ENCODE data around the gene ATP13A2.

DNA sequence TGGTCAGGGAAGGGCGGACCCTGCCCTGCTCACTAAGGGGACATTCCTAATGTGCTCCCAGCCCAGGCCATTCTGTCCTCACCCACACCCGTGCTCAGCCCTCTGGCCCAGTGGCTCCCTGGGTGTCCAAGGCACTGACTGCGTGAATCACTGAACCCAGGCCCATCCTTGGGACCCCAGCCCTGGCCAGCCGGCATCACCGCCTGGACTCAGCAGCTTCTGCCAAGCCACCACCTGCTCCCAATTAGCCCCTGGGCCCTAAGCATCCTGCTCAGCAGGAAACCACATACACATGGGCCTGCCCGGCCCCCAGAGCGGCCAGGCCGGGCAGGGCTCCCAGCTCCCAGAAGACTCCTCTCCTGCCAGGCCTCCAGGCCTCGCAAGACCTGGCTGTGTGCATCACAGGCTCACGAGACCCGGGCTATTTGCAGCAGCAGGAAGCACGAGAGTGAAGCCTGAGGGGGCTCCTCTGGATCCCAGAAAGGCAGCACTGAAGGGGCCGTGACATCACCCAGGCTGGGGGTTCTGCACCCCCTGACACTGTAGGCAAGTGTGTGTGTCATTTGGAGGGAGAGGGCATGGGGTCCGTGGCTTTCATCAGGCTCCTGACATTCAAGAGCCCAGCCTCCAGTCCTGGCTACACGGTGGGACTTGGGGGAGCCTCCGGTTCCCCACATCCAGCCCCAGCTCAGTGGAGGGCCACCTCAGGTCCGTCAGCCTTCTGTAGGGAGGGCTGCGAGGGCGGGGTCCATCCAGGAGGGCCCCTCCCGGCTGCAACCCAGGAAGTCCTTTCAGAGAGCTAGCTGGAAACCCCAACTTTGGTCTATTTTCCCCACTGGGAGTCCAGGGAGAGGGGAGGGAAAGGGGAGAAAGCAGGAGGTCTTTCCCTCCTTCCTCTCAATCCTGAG is 32.9 kb downstream of the ATP13A2 start:
- TF ChIP-seq, protein P1, sequence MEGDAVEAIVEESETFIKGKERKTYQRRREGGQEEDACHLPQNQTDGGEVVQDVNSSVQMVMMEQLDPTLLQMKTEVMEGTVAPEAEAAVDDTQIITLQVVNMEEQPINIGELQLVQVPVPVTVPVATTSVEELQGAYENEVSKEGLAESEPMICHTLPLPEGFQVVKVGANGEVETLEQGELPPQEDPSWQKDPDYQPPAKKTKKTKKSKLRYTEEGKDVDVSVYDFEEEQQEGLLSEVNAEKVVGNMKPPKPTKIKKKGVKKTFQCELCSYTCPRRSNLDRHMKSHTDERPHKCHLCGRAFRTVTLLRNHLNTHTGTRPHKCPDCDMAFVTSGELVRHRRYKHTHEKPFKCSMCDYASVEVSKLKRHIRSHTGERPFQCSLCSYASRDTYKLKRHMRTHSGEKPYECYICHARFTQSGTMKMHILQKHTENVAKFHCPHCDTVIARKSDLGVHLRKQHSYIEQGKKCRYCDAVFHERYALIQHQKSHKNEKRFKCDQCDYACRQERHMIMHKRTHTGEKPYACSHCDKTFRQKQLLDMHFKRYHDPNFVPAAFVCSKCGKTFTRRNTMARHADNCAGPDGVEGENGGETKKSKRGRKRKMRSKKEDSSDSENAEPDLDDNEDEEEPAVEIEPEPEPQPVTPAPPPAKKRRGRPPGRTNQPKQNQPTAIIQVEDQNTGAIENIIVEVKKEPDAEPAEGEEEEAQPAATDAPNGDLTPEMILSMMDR (IDR thresholded peaks at IDR 0.05), result no peak
- no peak for TF ChIP-seq EZH2 (IDR thresholded peaks at IDR 0.05; ENCODE audit: borderline replicate concordance, insufficient read depth, low read depth, low read length, poor library complexity, severe bottlenecking)

All from B cell (primary cell).